Tibial nerve (tissue), 3 donors: ENCODE measurements around the gene VWCE.

Source experiments
- POLR2A ChIP-seq, 2 donors: fragments of 450-650 bp; IDR thresholded peaks; one replicate each; pipeline ENCODE4 v1.6.1; 2017; ENCODE audit warnings: antibody characterized with exemption in 2 of 2, mild to moderate bottlenecking in 2 of 2, moderate library complexity in 2 of 2
- TF ChIP-seq, protein P1 (sequence below), 5 experiments: fragments of 200-600 bp in 3 of 5; fragments of 450-650 bp in 2 of 5; sonication (generic) in 3 of 5; IDR thresholded peaks; one replicate each; pipeline ENCODE4 v1.5.1; 2016 to 2019; ENCODE audit warnings: antibody characterized with exemption in 5 of 5, mild to moderate bottlenecking in 3 of 5, moderate library complexity in 2 of 5

DNA sequence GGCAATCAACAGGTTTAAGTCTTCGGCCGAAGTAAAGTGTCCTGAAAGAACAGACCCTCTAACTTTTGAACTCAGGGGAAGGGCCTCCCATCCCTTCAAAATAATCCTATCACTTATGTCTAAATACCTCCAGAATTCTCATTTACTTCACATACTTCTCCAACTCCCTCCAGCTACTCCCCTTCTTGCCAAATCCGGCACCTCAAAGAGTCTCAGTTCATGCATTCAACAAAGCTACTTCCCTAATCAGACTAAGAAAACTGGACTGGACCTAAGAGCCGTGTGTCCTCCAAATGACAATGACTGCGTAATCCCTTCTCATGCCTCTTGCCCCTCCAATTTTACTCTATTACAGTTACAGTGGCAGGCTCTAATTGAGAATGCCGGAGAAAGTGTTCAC, 36.5 kb upstream of the VWCE start:
- TF ChIP-seq, protein P1, sequence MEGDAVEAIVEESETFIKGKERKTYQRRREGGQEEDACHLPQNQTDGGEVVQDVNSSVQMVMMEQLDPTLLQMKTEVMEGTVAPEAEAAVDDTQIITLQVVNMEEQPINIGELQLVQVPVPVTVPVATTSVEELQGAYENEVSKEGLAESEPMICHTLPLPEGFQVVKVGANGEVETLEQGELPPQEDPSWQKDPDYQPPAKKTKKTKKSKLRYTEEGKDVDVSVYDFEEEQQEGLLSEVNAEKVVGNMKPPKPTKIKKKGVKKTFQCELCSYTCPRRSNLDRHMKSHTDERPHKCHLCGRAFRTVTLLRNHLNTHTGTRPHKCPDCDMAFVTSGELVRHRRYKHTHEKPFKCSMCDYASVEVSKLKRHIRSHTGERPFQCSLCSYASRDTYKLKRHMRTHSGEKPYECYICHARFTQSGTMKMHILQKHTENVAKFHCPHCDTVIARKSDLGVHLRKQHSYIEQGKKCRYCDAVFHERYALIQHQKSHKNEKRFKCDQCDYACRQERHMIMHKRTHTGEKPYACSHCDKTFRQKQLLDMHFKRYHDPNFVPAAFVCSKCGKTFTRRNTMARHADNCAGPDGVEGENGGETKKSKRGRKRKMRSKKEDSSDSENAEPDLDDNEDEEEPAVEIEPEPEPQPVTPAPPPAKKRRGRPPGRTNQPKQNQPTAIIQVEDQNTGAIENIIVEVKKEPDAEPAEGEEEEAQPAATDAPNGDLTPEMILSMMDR (IDR thresholded peaks at IDR 0.05) = no peak
- no peak for TF ChIP-seq POLR2A (IDR thresholded peaks at IDR 0.05)
